ENCODE data around the gene MPO. TPM values are rescaled to one million over a fixed set of nuclear protein-coding genes. Genes with fewer than 3 reads are reported as not detected.

The MPO gene
- total RNA-seq, 4 donors from 2014 or later: 1.7 TPM; not detected in 3

- Histone ChIP-seq H3K4me3 (no peak overlapping the region), H3K36me3 (no peaks in the 10 kb centered on the region), H3K4me1 (no peaks in the 10 kb centered on the region), H3K27me3 (no peaks in the 10 kb centered on the region), H3K27ac (no peak overlapping the region), H3K9me3 (no peaks in the 10 kb centered on the region)
- DNase-seq: peak in 2 of 3 donors; percentile 10 to 38
- TF ChIP-seq POLR2A (IDR thresholded peaks at IDR 0.05): no peak
- TF ChIP-seq, protein P1, sequence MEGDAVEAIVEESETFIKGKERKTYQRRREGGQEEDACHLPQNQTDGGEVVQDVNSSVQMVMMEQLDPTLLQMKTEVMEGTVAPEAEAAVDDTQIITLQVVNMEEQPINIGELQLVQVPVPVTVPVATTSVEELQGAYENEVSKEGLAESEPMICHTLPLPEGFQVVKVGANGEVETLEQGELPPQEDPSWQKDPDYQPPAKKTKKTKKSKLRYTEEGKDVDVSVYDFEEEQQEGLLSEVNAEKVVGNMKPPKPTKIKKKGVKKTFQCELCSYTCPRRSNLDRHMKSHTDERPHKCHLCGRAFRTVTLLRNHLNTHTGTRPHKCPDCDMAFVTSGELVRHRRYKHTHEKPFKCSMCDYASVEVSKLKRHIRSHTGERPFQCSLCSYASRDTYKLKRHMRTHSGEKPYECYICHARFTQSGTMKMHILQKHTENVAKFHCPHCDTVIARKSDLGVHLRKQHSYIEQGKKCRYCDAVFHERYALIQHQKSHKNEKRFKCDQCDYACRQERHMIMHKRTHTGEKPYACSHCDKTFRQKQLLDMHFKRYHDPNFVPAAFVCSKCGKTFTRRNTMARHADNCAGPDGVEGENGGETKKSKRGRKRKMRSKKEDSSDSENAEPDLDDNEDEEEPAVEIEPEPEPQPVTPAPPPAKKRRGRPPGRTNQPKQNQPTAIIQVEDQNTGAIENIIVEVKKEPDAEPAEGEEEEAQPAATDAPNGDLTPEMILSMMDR (IDR thresholded peaks at IDR 0.05): no peak
These were observed 28.5 kb upstream of the MPO start for GRCh38 chr17:58308985-58309917.

GRCh38 chr17:58308173-58308984 lies 27.6 kb upstream of the MPO start:
- no peak overlapping the region for H3K27ac ChIP-seq
- no peaks in the 10 kb centered on the region for H3K9me3 ChIP-seq
- H3K4me3 ChIP-seq: no peak overlapping the region
- H3K27me3 ChIP-seq: no peaks in the 10 kb centered on the region
- DNase-seq: peak in 2 of 3 donors; percentile 6 to 43
- TF ChIP-seq POLR2A (IDR thresholded peaks at IDR 0.05): no peak
- TF ChIP-seq, protein P1 (IDR thresholded peaks at IDR 0.05): no peak
- no peaks in the 10 kb centered on the region for H3K4me1 ChIP-seq
- H3K36me3 ChIP-seq: no peaks in the 10 kb centered on the region

- peak in 2 of 3 donors; percentile 8 to 30 for DNase-seq
These were observed 26.9 kb upstream of the MPO start for GRCh38 chr17:58307468-58308172.

DNA sequence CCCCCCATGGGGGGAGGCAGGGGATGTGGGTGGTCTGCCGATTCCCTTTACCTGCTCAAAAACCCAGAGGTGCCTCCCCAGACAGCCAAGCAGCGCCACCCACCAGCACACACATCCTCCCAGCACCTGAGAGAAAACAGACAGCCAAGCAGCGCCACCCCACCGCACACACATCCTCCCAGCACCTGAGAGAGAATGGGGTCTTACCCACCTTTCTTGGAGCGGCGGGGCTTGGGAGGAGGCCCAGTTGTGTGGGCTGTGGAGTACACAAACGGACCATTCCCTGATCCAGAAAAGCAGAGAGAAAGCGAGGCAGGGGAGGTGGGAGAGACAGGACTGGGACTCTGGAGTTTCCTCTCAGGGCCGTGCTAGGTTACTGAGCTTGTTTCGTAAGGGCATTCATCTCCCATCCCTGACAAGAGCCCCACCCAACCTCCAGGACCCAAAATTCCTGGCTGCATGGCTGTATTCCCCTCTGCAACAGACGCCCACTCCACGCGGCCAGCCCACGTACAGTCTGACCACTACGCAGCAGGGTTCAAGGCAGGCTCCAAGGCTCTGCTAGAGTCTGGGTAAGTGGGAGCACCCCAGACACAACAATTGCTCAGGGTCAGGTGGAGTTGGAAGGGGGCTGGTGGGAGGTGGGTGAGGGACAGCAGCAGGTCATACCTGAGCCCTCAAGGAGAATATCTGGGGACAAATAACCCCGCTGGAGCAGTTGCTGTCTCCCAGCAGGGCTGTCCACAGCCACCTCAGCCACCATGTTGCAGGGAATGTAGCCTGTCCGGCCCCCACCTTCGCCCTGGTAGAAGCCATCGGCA lies 25.6 kb upstream of the MPO start:
- no peaks in the 10 kb centered on the region for H3K36me3 ChIP-seq
- no peak overlapping the region for H3K27ac ChIP-seq
- H3K27me3 ChIP-seq: no peaks in the 10 kb centered on the region
- no peaks in the 10 kb centered on the region for H3K4me1 ChIP-seq
- no peak for TF ChIP-seq POLR2A (IDR thresholded peaks at IDR 0.05)
- TF ChIP-seq, protein P1 (IDR thresholded peaks at IDR 0.05): no peak
- H3K9me3 ChIP-seq: no peaks in the 10 kb centered on the region
- no peak overlapping the region for H3K4me3 ChIP-seq
- peak in 2 of 3 donors; percentile 12 to 38 for DNase-seq

More at GRCh38 chr17:58307468-58308172, 26.9 kb upstream of the MPO start:
- H3K27me3 ChIP-seq: no peaks in the 10 kb centered on the region
- H3K27ac ChIP-seq: no peak overlapping the region
- no peak overlapping the region for H3K4me3 ChIP-seq
- no peaks in the 10 kb centered on the region for H3K9me3 ChIP-seq
- no peak for TF ChIP-seq POLR2A (IDR thresholded peaks at IDR 0.05)
- TF ChIP-seq, protein P1 (IDR thresholded peaks at IDR 0.05): no peak
- H3K36me3 ChIP-seq: no peaks in the 10 kb centered on the region
- no peaks in the 10 kb centered on the region for H3K4me1 ChIP-seq

All from Peyer's patch (tissue), 4 donors.